GM12891 (cell line): ENCODE measurements around the gene HSD17B13.

Experiments used
- POLR2A ChIP-seq: IDR thresholded peaks from 2 replicates; pipeline ENCODE4 v1.6.1; 2011; ENCODE audit warnings: low read depth, low read length, control low read depth
- POLR2AphosphoS5 ChIP-seq: IDR thresholded peaks from 2 replicates; pipeline ENCODE4 v1.6.1; 2011; ENCODE audit warnings: low read depth, low read length, control low read depth
- TAF1 ChIP-seq: IDR thresholded peaks from 2 replicates; pipeline ENCODE4 v1.6.1; 2011; ENCODE audit warnings: low read depth, low read length, control low read depth

GRCh38 chr4:87286970-87287369, 35.7 kb downstream of the HSD17B13 start:
- TF ChIP-seq POLR2AphosphoS5 (no peak), POLR2A (no peak), TAF1 (no peak)
